Neural progenitor cell (in vitro differentiated cells): ENCODE measurements around the gene MYO16. TPM values are rescaled to one million over a fixed set of nuclear protein-coding genes. Genes with fewer than 3 reads are reported as not detected.

ENCODE experiments used
- DNase-seq: peaks from one replicate; pipeline ENCODE4 v3.0.0-alpha.2; 2016; ENCODE audit warnings: low spot score
- H2AFZ ChIP-seq: fragments of 200-600 bp; sonication (generic); replicated peaks from 2 replicates; pipeline ENCODE4 v1.6.1; 2016; ENCODE audit warnings: antibody characterized with exemption
- H3F3A ChIP-seq: fragments of 200-600 bp; sonication (generic); 2 replicates; pipeline ENCODE4 v1.6.1; 2016; ENCODE audit warnings: antibody characterized with exemption, low read depth
- H3K27ac ChIP-seq: fragments of 200-600 bp; sonication (generic); 2 replicates; pipeline ENCODE4 v1.5.1; 2016; ENCODE audit warnings: mild to moderate bottlenecking
- H3K27me3 ChIP-seq: fragments of 200-600 bp; sonication (generic); 2 replicates; pipeline ENCODE4 v1.6.1; 2016; ENCODE audit warnings: mild to moderate bottlenecking, moderate library complexity
- H3K36me3 ChIP-seq: fragments of 200-600 bp; sonication (generic); 2 replicates; pipeline ENCODE4 v1.5.1; 2016
- H3K4me1 ChIP-seq: fragments of 200-600 bp; sonication (generic); 2 replicates; pipeline ENCODE4 v1.6.1; 2016; ENCODE audit warnings: mixed run types
- H3K4me2 ChIP-seq: fragments of 200-600 bp; sonication (generic); 2 replicates; pipeline ENCODE4 v1.6.1; 2016
- H3K4me3 ChIP-seq: fragments of 200-600 bp; sonication (generic); 2 replicates; pipeline ENCODE4 v1.5.1; 2016
- H3K79me2 ChIP-seq: fragments of 200-600 bp; sonication (generic); 2 replicates; pipeline ENCODE4 v1.6.1; 2016; ENCODE audit warnings: low read depth
- H3K9ac ChIP-seq: fragments of 200-600 bp; sonication (generic); 2 replicates; pipeline ENCODE4 v1.6.1; 2016
- H3K9me3 ChIP-seq: fragments of 200-600 bp; sonication (generic); 2 replicates; pipeline ENCODE4 v1.5.1; 2016; ENCODE audit warnings: low read depth
- H4K20me1 ChIP-seq: fragments of 200-600 bp; sonication (generic); 2 replicates; pipeline ENCODE4 v1.6.1; 2016; ENCODE audit warnings: low read depth
- H3K27ac Mint-ChIP-seq: 3 replicates; pipeline ENCODE4 v1.8.0; 2021; ENCODE audit warnings: mixed read lengths
- H3K27me3 Mint-ChIP-seq: 2 replicates; pipeline ENCODE4 v1.8.0; 2022; ENCODE audit warnings: low read depth, mild to moderate bottlenecking, inconsistent platforms, moderate library complexity, mixed read lengths; ENCODE audit not compliant: insufficient read depth
- H3K36me3 Mint-ChIP-seq: 3 replicates; pipeline ENCODE4 v1.8.0; 2021; ENCODE audit warnings: mixed read lengths
- H3K4me1 Mint-ChIP-seq: 3 replicates; pipeline ENCODE4 v1.8.0; 2021; ENCODE audit warnings: mixed read lengths
- H3K4me3 Mint-ChIP-seq: 3 replicates; pipeline ENCODE4 v1.8.0; 2021; ENCODE audit warnings: mild to moderate bottlenecking, moderate library complexity, mixed read lengths
- H3K9me3 Mint-ChIP-seq: 3 replicates; pipeline ENCODE4 v1.8.0; 2020; ENCODE audit warnings: mixed read lengths
- CTCF ChIP-seq: fragments of 200-600 bp; sonication (generic); IDR thresholded peaks from 2 replicates; pipeline ENCODE4 v1.5.1; 2017; ENCODE audit warnings: antibody characterized with exemption, mild to moderate bottlenecking
- EZH2 ChIP-seq: fragments of 200-600 bp; sonication (generic); IDR thresholded peaks from 2 replicates; pipeline ENCODE4 v1.6.1; 2017; ENCODE audit warnings: antibody characterized with exemption, mild to moderate bottlenecking, moderate library complexity
- EZH2phosphoT487 ChIP-seq: fragments of 200-600 bp; sonication (generic); IDR thresholded peaks from 2 replicates; pipeline ENCODE4 v1.6.1; 2017; ENCODE audit warnings: antibody characterized with exemption
- total RNA-seq: library from RNA; depleted of rRNA; stranded (reverse); fragments of >200 nt; gene quantifications from 2 replicates; pipeline ENCODE4 v1.2.3, GENCODE V29; 2015; ENCODE audit warnings: low replicate concordance

Gene MYO16
- total RNA-seq, 1 donor from 2014 or later, result 0.41 TPM

GRCh38 chr13:108742701-108743451 lies 113.5 kb downstream of the MYO16 start:
- no peaks in the 10 kb centered on the region for H4K20me1 ChIP-seq
- Mint-ChIP-seq H3K27ac (peak overlapping the region; percentile 65), H3K27me3 (no peaks in the 10 kb centered on the region), H3K4me3 (no peak overlapping the region), H3K4me1 (peaks cover 8% of the 10 kb centered on the region), H3K36me3 (no peaks in the 10 kb centered on the region), H3K9me3 (peaks cover 25% of the 10 kb centered on the region)
- H3K9ac ChIP-seq, result no peak overlapping the region
- H3K27ac ChIP-seq, result no peak overlapping the region
- no peak for DNase-seq
- H3K9me3 ChIP-seq, result peaks cover 5% of the 10 kb centered on the region
- TF ChIP-seq EZH2phosphoT487, result no peak
- no peak for TF ChIP-seq CTCF
- no peak for TF ChIP-seq EZH2
- no peaks in the 10 kb centered on the region for H3K79me2 ChIP-seq
- no peak overlapping the region for H2AFZ ChIP-seq
- H3K27me3 ChIP-seq, result no peaks in the 10 kb centered on the region
- H3K36me3 ChIP-seq, result no peaks in the 10 kb centered on the region
- H3K4me3 ChIP-seq, result no peak overlapping the region
- H3K4me2 ChIP-seq, result no peak overlapping the region
- H3F3A ChIP-seq, result no peaks in the 10 kb centered on the region
- peaks cover 12% of the 10 kb centered on the region for H3K4me1 ChIP-seq

- Histone ChIP-seq H4K20me1 (no peaks in the 10 kb centered on the region), H3K9ac (no peak overlapping the region), H3K9me3 (peaks cover 5% of the 10 kb centered on the region), H3K27ac (no peak overlapping the region), H2AFZ (no peak overlapping the region), H3K79me2 (no peaks in the 10 kb centered on the region), H3K27me3 (no peaks in the 10 kb centered on the region), H3K4me3 (no peak overlapping the region), H3K4me2 (no peak overlapping the region), H3K36me3 (no peaks in the 10 kb centered on the region), H3K4me1 (peaks cover 12% of the 10 kb centered on the region), H3F3A (no peaks in the 10 kb centered on the region)
- H3K27me3 Mint-ChIP-seq, result no peaks in the 10 kb centered on the region
- TF ChIP-seq EZH2 (no peak), CTCF (no peak), EZH2phosphoT487 (no peak)
- H3K4me1 Mint-ChIP-seq, result peaks cover 8% of the 10 kb centered on the region
- no peak overlapping the region for H3K27ac Mint-ChIP-seq
- H3K36me3 Mint-ChIP-seq, result no peaks in the 10 kb centered on the region
- H3K4me3 Mint-ChIP-seq, result no peak overlapping the region
- H3K9me3 Mint-ChIP-seq, result peaks cover 22% of the 10 kb centered on the region
- no peak for DNase-seq
Observed at GRCh38 chr13:108743522-108743921, 114.1 kb downstream of the MYO16 start.

GRCh38 chr13:108747843-108748242 lies 118.4 kb downstream of the MYO16 start:
- Histone ChIP-seq H3K36me3 (no peaks in the 10 kb centered on the region), H3K27me3 (no peaks in the 10 kb centered on the region), H3K79me2 (no peaks in the 10 kb centered on the region), H3K4me3 (no peak overlapping the region), H3K4me2 (no peak overlapping the region), H3F3A (no peaks in the 10 kb centered on the region), H4K20me1 (no peaks in the 10 kb centered on the region), H3K27ac (no peak overlapping the region), H3K9ac (no peak overlapping the region), H3K9me3 (no peaks in the 10 kb centered on the region), H2AFZ (no peak overlapping the region), H3K4me1 (peaks cover 8% of the 10 kb centered on the region)
- TF ChIP-seq CTCF (no peak), EZH2 (no peak), EZH2phosphoT487 (no peak)
- Mint-ChIP-seq H3K27ac (no peak overlapping the region), H3K27me3 (no peaks in the 10 kb centered on the region), H3K9me3 (peaks cover 12% of the 10 kb centered on the region), H3K4me1 (peaks cover 5% of the 10 kb centered on the region), H3K36me3 (no peaks in the 10 kb centered on the region), H3K4me3 (no peak overlapping the region)
- no peak for DNase-seq
